CD14-positive monocyte (primary cell): ENCODE data around the gene FARP1. TPM values are rescaled to one million over a fixed set of nuclear protein-coding genes. Genes with fewer than 3 reads are reported as not detected.

ENCODE experiments used
- DNase-seq, 3 donors: peaks; one replicate each; pipeline ENCODE4 v3.0.0-alpha.2; 2011 to 2022
- H2AFZ ChIP-seq: 2 replicates; pipeline ENCODE4 v1.6.0; 2012; ENCODE audit warnings: mild to moderate bottlenecking, low read depth, low read length, inconsistent platforms; ENCODE audit not compliant: insufficient read depth, poor library complexity, severe bottlenecking
- H3K27ac ChIP-seq, 2 donors: 1 replicate in 1 of 2; 2 replicates in 1 of 2; pipeline ENCODE4 v1.5.1; 2012 to 2013; ENCODE audit warnings: low read length in 2 of 2, control low read depth in 1 of 2, inconsistent platforms in 1 of 2, low read depth in 1 of 2, mild to moderate bottlenecking in 1 of 2
- H3K27me3 ChIP-seq, 2 donors: one replicate each; pipeline versions ENCODE4 v1.6.0 to v1.6.1; 2011 to 2013; ENCODE audit warnings: low read length in 2 of 2; ENCODE audit not compliant: control insufficient read depth in 2 of 2, insufficient read depth in 2 of 2
- H3K36me3 ChIP-seq, 2 donors: replicated peaks in 1 of 2; 1 replicate in 1 of 2; 2 replicates in 1 of 2; pipeline versions ENCODE4 v1.5.1 to v1.6.1; 2012 to 2013; ENCODE audit warnings: low read length in 2 of 2, control low read depth in 1 of 2, inconsistent platforms in 1 of 2, mild to moderate bottlenecking in 1 of 2; ENCODE audit not compliant: insufficient read depth in 2 of 2, control insufficient read depth in 1 of 2
- H3K4me1 ChIP-seq, 2 donors: 1 replicate in 1 of 2; 2 replicates in 1 of 2; pipeline versions ENCODE4 v1.5.1 to v1.6.1; 2012 to 2013; ENCODE audit warnings: low read length in 2 of 2, control low read depth in 1 of 2, inconsistent platforms in 1 of 2, mild to moderate bottlenecking in 1 of 2, moderate library complexity in 1 of 2; ENCODE audit not compliant: insufficient read depth in 2 of 2, control insufficient read depth in 1 of 2
- H3K4me2 ChIP-seq: replicated peaks from 2 replicates; pipeline ENCODE3; 2012; ENCODE audit warnings: low read length, moderate library complexity, mild to moderate bottlenecking; ENCODE audit not compliant: poor library complexity, severe bottlenecking; ENCODE audit errors: extremely low read depth
- H3K4me3 ChIP-seq, 3 experiments: fragments of 200-600 bp in 1 of 3; sonication (generic) in 1 of 3; replicated peaks in 1 of 3; 1 replicate in 2 of 3; 2 replicates in 1 of 3; pipeline ENCODE4 v1.5.1; 2011 to 2013; ENCODE audit warnings: low read length in 3 of 3, mild to moderate bottlenecking in 3 of 3, control low read depth in 2 of 3, low read depth in 2 of 3, inconsistent platforms in 1 of 3, moderate library complexity in 1 of 3
- H3K79me2 ChIP-seq: 2 replicates; pipeline ENCODE4 v1.6.0; 2012; ENCODE audit warnings: mild to moderate bottlenecking, control low read depth, inconsistent platforms, low read length, moderate library complexity; ENCODE audit not compliant: insufficient read depth
- H3K9ac ChIP-seq: 2 replicates; pipeline ENCODE4 v1.6.0; 2017; ENCODE audit warnings: low read length, mild to moderate bottlenecking; ENCODE audit not compliant: insufficient read depth, poor library complexity, severe bottlenecking
- H3K9me3 ChIP-seq, 2 donors: replicated peaks in 1 of 2; 1 replicate in 1 of 2; 2 replicates in 1 of 2; pipeline versions ENCODE4 v1.5.1 to v1.6.1; 2012 to 2013; ENCODE audit warnings: low read length in 2 of 2, control low read depth in 1 of 2; ENCODE audit not compliant: control insufficient read depth in 1 of 2, insufficient read depth in 1 of 2
- H4K20me1 ChIP-seq: 2 replicates; pipeline ENCODE4 v1.6.0; 2012; ENCODE audit warnings: mild to moderate bottlenecking, low read length, control low read depth, moderate library complexity; ENCODE audit not compliant: insufficient read depth
- H3K27ac Mint-ChIP-seq, 7 donors: one replicate each; pipeline ENCODE4 v1.8.0; 2020; ENCODE audit warnings: mild to moderate bottlenecking in 7 of 7, mixed read lengths in 7 of 7, moderate library complexity in 6 of 7, inconsistent platforms in 2 of 7
- H3K27me3 Mint-ChIP-seq, 3 donors: one replicate each; pipeline ENCODE4 v1.8.0; 2021 to 2022; ENCODE audit warnings: low read depth in 3 of 3, mild to moderate bottlenecking in 3 of 3, mixed read lengths in 3 of 3, moderate library complexity in 3 of 3, inconsistent platforms in 1 of 3
- H3K36me3 Mint-ChIP-seq, 2 donors: one replicate each; pipeline ENCODE4 v1.8.0; 2020; ENCODE audit warnings: mixed read lengths in 2 of 2, inconsistent platforms in 1 of 2, mild to moderate bottlenecking in 1 of 2
- H3K4me1 Mint-ChIP-seq: one replicate; pipeline ENCODE4 v1.8.0; 2020; ENCODE audit warnings: mild to moderate bottlenecking, mixed read lengths
- H3K4me3 Mint-ChIP-seq, 2 donors: one replicate each; pipeline ENCODE4 v1.8.0; 2020; ENCODE audit warnings: mild to moderate bottlenecking in 2 of 2, mixed read lengths in 2 of 2, moderate library complexity in 1 of 2
- H3K9me3 Mint-ChIP-seq, 7 donors: one replicate each; pipeline ENCODE4 v1.8.0; 2020 to 2022; ENCODE audit warnings: mixed read lengths in 7 of 7, mild to moderate bottlenecking in 6 of 7, moderate library complexity in 6 of 7, inconsistent platforms in 2 of 7
- CTCF ChIP-seq: fragments of 200-600 bp; IDR thresholded peaks from one replicate; pipeline ENCODE4 v1.8.0; 2022; ENCODE audit warnings: antibody characterized with exemption, mild to moderate bottlenecking
- WGBS: methylation state at CpG from one replicate; pipeline ENCODE4 v1.1.5; 2013; ENCODE audit warnings: missing lambda C conversion rate; ENCODE audit not compliant: insufficient coverage; 5-methylcytosine and 5-hydroxymethylcytosine counted together
- intact Hi-C, 2 donors: fragments of 100-400 bp; cut with micrococcal nuclease; formaldehyde crosslinking; loops; one replicate each; pipeline versions ENCODE4 v1.15.0 to v1.15.1; 2023
- polyA plus RNA-seq, 3 donors: library from polyadenylated mRNA; depleted of rRNA in 1 of 3; unstranded in 2 of 3; stranded (reverse) in 1 of 3; fragments of 300-500 nt in 2 of 3; fragments of >200 nt in 1 of 3; fragmentation: Illumina TruSeq in 2 of 3; gene quantifications; 1 replicate in 2 of 3; 2 replicates in 1 of 3; pipeline ENCODE4 v1.2.3, GENCODE V29; 2012 to 2021

Gene FARP1
- polyA plus RNA-seq, 3 donors = 0.01 to 0.16 (median 0.12) TPM

GRCh38 chr13:98206946-98207345 lies 64.1 kb downstream of the FARP1 start:
- peaks cover 0 to 2% (median 0%) of the 10 kb centered on the region in 3 donors for H3K27me3 Mint-ChIP-seq
- WGBS = no CpG with 5 or more reads among the region's 4 CpGs
- TF ChIP-seq CTCF = no peak
- H3K27ac Mint-ChIP-seq = no peak overlapping the region
- Histone ChIP-seq H3K9me3 (peaks cover 6 to 27% of the 10 kb centered on the region in 2 donors), H3K4me1 (no peaks in the 10 kb centered on the region), H3K9ac (no peak overlapping the region), H3K27ac (no peak overlapping the region), H3K79me2 (no peaks in the 10 kb centered on the region), H3K27me3 (no peaks in the 10 kb centered on the region), H3K4me2 (no peak overlapping the region), H4K20me1 (no peaks in the 10 kb centered on the region), H3K4me3 (no peak overlapping the region), H3K36me3 (no peaks in the 10 kb centered on the region), H2AFZ (no peak overlapping the region)
- H3K36me3 Mint-ChIP-seq = no peaks in the 10 kb centered on the region
- H3K4me1 Mint-ChIP-seq = no peaks in the 10 kb centered on the region
- intact Hi-C loops = no loop called here
- H3K9me3 Mint-ChIP-seq = peaks cover 15 to 40% (median 27%) of the 10 kb centered on the region in 7 donors
- no peak overlapping the region for H3K4me3 Mint-ChIP-seq
- DNase-seq = no peak

GRCh38 chr13:98207416-98207815 lies 64.5 kb downstream of the FARP1 start:
- Mint-ChIP-seq H3K9me3 (peaks cover 15 to 40% (median 27%) of the 10 kb centered on the region in 7 donors), H3K4me1 (no peaks in the 10 kb centered on the region), H3K27me3 (peaks cover 0 to 2% (median 0%) of the 10 kb centered on the region in 3 donors), H3K36me3 (no peaks in the 10 kb centered on the region), H3K27ac (no peak overlapping the region), H3K4me3 (no peak overlapping the region)
- H3K79me2 ChIP-seq = no peaks in the 10 kb centered on the region
- intact Hi-C loops = no loop called here
- WGBS = 96% methylated on average over 3 of the region's 4 CpGs
- H3K27ac ChIP-seq = no peak overlapping the region
- H3K36me3 ChIP-seq = no peaks in the 10 kb centered on the region
- H3K4me2 ChIP-seq = no peak overlapping the region
- no peaks in the 10 kb centered on the region for H3K4me1 ChIP-seq
- H3K9ac ChIP-seq = no peak overlapping the region
- no peak for TF ChIP-seq CTCF
- DNase-seq = no peak
- H2AFZ ChIP-seq = no peak overlapping the region
- no peak overlapping the region for H3K4me3 ChIP-seq
- peaks cover 6 to 27% of the 10 kb centered on the region in 2 donors for H3K9me3 ChIP-seq
- no peaks in the 10 kb centered on the region for H4K20me1 ChIP-seq
- H3K27me3 ChIP-seq = no peaks in the 10 kb centered on the region
